IPS DF 19.7 (cell line): ENCODE measurements around the gene CFAP70.
"Not testable (repeated sequence)": the region's sequence is repeated elsewhere in the genome, so short reads cannot be mapped to it uniquely, and the experiment has no call there.

Source experiments
- DNase-seq: peaks from one replicate; pipeline ENCODE4 v3.0.0-alpha.2; 2013; ENCODE audit warnings: low read depth, low spot score

The CFAP70 gene

DNA sequence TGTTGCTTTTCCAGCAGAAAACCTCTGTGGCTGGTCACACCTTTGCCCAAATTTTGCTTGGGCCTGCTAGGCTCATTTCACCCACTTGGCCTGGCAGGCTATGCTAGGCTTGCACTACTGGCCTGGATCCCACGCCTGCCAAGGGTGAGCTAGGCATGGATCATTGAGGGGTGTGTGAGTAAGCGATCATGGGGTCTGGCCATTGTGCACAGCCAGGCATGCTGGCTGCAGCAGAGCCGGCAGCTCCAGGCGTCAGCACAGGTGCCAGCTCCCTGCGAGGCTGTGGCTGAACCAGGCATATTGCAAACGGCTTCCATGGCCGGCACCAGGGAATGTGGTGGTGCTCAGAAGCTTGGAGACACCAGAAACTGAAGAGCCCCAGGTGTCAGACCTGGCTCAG is 19.2 kb downstream of the CFAP70 start:
- no peak for DNase-seq

DNA sequence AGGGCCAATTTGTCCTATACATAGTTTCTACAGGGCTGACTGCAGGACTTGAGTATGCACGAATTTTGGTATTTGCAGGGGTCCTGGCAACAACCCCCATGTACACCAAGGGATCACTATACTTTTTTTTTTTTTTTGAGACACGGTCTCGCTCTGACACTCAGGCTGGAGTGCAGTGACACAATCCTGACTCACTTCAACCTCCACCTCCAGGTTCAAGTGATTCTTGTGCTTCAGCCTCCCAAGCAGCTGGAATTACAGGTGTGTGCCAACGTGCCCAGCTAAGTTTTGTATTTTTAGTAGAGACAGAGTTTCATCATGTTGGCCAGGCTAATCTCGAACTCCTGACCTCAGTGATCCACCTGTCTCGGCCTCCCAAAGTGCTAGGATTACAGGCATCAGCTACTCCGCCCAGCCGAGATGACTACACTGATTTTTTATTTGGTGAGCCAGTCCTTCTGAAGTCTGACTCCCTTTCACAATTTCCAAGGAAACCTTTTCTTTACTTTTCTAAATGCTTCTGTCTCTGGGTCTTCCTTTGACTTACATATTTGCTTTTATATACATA is 19.8 kb downstream of the CFAP70 start:
- DNase-seq, result no peak

- no peak for DNase-seq
These were observed 25.5 kb downstream of the CFAP70 start for GRCh38 chr10:73333202-73333601.

DNA sequence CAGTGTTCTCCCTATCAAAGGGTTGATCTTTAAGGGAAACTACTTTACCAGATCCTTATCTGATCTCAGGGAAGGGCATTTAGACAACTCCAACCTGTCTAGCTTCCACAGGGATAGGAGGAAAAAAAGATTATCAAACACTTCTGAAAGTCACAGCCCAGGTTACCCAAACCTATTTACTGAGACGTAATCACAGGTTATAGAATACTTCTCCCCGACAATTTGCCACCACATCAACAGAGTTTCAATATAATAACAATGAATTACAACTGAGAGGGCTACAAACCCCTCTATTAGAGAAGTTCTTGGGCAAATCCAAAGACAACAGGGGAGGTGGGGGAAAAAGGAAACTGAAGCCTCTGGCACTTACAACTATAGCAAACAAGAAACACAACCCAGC is 26.3 kb downstream of the CFAP70 start:
- no peak for DNase-seq

DNA sequence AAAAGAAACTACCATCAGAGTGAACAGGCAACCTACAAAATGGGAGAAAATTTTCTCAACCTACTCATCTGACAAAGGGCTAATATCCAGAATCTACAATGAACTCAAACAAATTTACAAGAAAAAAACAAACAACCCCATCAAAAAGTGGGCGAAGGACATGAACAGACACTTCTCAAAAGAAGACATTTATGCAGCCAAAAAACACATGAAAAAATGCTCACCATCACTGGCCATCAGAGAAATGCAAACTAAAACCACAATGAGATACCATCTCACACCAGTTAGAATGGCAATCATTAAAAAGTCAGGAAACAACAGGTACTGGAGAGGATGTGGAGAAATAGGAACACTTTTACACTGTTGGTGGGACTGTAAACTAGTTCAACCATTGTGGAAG is 30.1 kb downstream of the CFAP70 start:
- DNase-seq, result not testable (repeated sequence)

DNA sequence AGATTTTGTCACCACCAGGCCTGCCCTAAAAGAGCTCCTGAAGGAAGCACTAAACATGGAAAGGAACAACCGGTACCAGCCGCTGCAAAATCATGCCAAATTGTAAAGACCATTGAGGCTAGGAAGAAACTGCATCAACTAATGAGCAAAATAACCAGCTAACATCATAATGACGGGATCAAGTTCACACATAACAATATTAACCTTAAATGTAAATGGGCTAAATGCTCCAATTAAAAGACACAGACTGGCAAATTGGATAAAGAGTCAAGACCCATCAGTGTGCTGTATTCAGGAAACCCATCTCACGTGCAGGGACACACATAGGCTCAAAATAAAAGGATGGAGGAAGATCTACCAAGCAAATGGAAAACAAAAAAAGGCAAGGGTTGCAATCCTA is 33.4 kb downstream of the CFAP70 start:
- DNase-seq, result not testable (repeated sequence)

DNA sequence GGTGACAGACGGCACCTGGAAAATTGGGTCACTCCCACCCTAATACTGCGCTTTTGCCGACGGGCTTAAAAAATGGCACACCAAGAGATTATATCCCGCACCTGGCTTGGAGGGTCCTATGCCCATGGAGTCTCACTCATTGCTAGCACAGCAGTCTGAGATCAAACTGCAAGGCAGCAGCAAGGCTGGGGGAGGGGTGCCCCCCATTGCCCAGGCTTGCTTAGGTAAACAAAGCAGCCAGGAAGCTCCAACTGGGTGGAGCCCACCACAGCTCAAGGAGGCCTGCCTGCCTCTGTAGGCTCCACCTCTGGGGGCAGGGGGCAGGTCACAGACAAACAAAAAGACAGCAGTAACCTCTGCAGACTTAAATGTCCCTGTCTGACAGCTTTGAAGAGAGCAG is 35.1 kb downstream of the CFAP70 start:
- DNase-seq, result not testable (repeated sequence)

GRCh38 chr10:73310475-73310874 is 48.2 kb downstream of the CFAP70 start:
- no peak for DNase-seq

GRCh38 chr10:73307203-73307800 is 51.4 kb downstream of the CFAP70 start:
- DNase-seq, result no peak

DNA sequence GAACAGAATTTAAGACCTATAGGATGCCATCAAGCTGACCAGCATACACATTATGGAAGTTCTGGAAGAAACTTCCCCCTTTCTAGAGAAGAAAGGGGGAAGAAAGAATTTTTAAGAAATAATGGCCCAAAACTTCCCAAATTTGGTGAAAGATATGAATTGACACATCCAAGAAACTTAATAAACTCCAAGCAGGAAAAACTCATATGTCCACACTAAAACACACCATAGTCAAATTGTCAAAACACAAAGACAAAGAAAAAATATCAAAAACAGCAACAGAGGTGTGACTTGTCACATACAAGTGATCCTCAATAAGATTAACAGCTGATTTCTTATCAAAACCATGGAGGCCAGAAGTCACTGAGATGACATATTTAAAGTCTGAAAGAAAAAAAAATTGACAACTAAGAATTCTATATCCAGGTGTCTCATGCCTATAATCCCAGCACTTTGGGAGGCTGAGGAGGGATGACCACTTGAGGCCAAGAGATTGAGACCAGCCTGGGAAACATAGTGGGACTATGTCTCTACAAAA is 52.4 kb downstream of the CFAP70 start:
- no peak for DNase-seq

DNA sequence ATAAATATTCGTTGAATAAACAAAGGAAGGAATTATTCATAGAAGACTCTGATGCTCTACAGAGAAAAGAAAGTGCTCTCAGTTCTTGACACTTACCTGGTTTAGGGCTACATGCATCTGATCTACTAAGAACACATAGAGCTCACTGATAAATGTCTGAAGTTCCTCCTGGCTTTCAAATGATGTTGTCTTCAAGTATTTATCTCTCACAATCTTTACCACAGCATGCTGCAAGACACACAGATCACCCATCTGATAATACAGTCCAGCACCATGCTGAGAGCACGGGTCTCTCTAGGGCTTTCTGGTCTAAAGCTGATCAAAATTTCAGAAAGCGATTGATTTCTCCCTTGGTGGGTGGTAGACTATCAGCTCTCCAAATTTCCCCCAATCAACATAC is 61.7 kb downstream of the CFAP70 start:
- no peak for DNase-seq

GRCh38 chr10:73293461-73293860 is 65.2 kb downstream of the CFAP70 start:
- DNase-seq, result no peak

DNA sequence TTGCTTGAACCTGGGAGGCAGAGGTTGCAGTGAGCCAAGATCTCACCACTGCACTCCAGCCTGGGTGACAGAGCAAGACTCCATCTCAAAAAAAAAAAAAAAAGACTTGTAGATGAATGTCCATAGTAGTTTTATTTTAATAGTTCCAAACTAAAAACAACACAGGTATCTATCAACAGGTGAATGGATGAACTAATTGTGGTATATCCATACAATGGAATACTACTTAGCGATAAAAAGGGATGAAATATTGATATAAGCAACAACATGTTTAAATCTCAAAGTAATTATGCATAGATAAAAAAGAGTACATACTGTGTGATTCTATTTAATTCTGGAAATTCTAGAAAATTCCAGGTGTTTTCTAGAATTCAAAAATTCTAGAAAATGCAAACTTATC is 68.7 kb downstream of the CFAP70 start:
- DNase-seq, result no peak

- DNase-seq, result no peak
These were observed 71.2 kb downstream of the CFAP70 start for GRCh38 chr10:73287441-73287840.

GRCh38 chr10:73281097-73281496 is 77.6 kb downstream of the CFAP70 start:
- no peak for DNase-seq

GRCh38 chr10:73264423-73264822 is 94.2 kb downstream of the CFAP70 start:
- DNase-seq, result no peak

DNA sequence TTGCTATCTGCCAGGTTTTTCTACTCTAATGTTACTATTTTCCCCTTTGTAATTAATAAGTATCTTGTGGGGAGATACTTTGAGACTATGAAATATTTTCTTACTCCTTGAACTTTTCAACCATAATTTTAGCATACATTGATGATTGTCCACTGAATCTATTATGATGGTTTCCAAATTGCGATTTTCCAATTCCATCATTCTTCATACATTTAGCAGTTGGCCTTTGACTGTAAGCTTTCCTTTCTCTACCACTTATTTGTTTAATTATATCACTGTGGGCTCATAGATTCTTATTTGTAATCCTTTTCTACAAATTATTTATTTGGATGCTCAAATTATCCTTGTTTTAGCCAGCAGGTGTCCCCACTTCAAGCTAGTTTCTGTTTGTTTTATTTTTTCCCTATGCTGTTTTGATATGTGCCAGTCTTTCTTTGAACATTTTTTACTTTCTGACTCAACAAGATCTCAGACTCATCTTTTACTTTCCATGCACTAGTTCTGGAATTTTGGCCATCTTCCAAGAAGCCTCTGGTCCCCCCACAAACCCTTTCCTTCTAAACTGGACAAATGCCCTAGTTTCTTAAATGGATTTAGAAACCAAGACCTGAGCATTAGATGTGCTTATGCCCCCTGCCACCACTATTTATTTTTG is 94.8 kb downstream of the CFAP70 start:
- no peak for DNase-seq

DNA sequence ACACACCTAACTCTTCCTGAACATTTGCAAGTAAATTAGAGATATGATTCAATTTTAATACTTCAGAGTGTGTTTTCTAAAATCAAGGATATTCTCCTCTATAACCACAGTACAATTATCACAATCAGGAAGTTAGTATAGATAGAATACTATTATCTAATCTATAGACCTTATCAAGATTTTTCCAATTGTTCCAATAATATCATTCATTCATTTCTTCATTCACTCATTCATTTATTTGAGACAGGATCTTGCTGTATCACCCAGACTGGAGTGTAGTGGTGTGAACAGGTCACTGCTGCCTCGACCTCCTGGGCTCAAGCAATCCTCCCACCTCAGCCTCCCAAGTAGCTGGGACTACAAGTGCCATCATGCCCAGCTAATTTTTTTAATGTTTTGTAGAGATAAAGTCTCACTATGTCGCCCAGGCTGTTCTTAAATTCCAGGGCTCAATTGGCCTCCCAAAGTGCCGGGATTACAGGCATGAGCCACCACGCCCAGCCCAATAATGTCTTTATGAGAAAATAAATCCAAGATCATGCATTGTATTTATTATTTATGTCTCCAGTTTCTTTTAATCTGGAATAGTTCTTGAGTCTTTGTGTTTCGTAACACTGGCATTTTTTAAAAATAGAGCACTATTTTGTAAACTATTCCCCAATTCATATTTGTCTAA is 95.6 kb downstream of the CFAP70 start:
- DNase-seq, result no peak

DNA sequence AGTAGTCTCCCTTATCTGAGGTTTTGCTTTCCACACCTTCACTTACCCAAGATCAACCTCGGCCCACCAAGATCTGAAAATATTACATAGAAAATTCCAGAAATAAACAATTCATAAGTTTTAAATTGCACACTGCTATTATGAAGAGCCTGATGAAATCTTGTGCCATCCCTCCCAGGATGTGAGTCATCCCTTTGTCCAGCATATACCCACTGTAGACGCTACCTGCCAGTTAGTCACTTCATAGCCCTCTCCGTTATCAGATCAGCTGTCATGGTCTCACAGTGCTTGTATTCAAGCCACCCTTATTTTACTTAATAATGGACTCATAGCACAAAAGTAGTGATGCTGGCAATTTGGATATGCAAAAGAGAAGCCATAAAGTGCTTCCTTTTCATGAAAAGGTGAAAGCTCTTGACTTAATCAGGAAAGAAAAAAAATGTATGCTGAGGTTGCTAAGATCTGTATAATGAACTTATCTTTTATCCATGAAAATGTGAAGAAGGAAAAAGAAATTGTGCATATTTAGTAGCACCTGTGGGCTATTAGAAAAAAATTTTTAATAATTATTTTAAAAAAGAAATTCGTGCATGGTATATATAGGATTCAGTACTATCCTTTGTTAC is 96.4 kb downstream of the CFAP70 start:
- DNase-seq, result no peak

DNA sequence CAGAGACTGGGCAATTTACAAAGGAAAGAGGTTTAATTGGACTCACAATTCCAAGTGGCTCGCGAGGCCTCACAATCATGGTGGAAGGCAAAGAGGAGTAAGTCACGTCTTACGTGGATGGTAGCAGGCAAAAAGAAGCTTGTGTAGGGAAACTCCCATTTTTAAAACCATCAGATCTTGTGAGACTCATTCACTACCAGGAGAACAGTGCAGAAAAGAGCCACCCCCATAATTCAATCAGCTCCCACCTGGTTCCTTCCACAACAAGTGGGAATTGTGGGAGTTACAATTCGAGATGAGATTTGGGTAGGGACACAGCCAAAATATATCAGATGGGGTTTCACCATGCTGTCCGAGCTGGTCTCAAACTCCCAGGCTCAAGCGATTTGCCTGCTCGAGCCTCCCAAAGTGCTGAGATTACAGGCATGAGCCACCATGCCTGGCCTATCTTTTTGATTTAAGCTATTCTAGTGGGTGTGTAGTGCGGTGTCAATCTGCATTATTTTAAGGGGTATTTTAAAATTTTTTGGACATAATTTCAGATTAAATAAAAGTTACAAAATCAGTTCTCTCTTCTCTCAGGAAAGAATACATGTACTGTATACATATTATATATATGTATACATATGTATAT is 97.2 kb downstream of the CFAP70 start:
- DNase-seq, result no peak

DNA sequence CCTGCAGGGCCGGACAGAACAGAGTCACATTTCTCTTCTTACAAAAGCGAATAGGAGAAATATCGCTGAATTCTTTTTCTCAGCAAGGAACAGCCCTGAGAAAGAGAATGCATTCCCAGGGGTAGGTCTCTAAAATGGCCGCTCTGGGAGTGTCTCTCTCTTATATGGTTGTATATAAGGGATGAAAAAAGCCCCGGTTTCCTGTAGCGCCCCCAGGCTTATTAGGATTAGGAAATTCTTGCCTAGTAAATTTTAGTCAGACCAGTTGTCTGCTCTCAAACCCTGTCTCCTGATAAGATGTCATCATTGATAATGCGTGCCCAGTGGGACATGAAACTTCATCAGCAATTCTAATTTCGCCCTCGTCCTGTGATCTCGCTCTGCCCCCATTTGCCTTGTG is 100.1 kb downstream of the CFAP70 start:
- not testable (repeated sequence) for DNase-seq

DNA sequence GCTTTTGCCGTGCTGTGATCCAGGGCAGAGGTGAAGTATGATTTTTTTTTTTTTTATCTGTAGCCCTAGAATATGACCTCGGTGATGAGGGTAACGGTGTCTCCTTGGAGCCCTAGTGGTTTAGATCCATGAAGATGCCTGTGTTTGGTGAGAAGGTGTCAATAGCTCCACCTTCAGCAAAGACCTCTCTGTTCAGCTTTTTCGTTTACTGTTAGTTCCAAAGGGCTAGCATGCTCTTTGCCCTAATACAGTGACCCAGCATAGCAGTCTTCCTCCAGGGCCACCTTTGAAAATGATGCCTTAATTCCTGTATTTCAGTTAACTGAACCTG is 105.5 kb downstream of the CFAP70 start:
- no peak for DNase-seq
